GM12801 (cell line): ENCODE data around the gene LIN28B.

Source experiments
- TF ChIP-seq, protein P1 (sequence below): IDR thresholded peaks from one replicate; pipeline ENCODE4 v1.5.1; 2011; ENCODE audit warnings: control low read depth; ENCODE audit not compliant: insufficient read length; ENCODE audit errors: extremely low read depth

Gene LIN28B

DNA sequence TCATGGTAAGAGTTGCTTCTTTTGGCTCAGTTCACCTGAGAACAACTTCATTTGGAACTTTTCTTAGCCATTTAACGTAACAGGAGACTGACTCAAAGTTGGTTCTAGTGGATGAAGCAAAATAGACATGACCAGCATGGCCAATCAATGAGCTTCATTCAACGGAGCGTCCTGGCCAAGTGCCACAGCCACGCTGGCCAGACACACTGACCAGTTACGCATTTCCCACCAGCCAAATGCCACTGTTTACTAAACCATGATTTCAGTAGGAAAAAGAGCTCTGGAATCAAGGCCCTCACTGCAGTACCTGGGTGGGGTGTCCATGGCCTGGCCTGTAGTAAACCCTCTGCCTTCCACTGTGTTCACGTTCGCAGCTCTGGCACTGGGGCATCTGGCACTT lies 142.5 kb downstream of the LIN28B start:
- TF ChIP-seq, protein P1, sequence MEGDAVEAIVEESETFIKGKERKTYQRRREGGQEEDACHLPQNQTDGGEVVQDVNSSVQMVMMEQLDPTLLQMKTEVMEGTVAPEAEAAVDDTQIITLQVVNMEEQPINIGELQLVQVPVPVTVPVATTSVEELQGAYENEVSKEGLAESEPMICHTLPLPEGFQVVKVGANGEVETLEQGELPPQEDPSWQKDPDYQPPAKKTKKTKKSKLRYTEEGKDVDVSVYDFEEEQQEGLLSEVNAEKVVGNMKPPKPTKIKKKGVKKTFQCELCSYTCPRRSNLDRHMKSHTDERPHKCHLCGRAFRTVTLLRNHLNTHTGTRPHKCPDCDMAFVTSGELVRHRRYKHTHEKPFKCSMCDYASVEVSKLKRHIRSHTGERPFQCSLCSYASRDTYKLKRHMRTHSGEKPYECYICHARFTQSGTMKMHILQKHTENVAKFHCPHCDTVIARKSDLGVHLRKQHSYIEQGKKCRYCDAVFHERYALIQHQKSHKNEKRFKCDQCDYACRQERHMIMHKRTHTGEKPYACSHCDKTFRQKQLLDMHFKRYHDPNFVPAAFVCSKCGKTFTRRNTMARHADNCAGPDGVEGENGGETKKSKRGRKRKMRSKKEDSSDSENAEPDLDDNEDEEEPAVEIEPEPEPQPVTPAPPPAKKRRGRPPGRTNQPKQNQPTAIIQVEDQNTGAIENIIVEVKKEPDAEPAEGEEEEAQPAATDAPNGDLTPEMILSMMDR = no peak

DNA sequence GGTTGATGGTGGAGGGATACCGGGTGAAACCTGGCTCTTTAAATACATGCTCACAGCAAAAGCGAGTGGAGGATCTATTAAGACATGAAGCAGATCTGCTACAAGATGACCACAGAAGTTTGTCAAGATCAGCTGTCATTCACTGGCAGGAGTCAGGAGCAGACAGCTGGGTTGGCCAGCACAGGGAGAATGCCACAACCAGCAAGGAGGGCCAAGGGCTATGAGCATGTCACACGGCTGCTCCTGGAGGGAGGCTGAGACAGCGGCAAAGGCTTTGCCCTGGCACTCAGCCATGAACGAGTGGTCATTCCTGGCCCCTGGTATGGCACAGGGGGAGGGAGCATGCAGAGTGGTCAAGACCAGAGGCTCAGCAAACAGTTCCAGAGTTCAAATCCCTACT lies 145.3 kb downstream of the LIN28B start:
- TF ChIP-seq, protein P1 = no peak

DNA sequence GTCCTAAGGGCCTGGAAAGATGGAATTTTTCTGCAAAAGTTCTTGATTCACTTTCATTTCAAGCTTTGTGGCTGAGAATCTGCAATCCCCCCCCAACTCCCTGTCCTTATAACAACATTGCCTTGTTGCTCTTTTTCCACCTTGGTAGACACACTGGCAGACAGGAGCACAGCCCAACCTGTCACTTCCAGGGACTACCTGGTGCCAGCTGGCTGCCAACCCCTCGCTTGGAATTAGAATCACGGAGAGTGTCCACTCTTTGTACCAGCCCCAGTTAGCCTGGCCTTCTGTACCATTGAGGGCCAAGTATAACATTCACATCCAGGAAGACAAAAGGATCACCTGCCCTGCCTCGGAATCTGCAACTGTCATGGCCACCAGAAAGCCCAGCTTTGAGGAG lies 148.2 kb downstream of the LIN28B start:
- TF ChIP-seq, protein P1 = no peak

DNA sequence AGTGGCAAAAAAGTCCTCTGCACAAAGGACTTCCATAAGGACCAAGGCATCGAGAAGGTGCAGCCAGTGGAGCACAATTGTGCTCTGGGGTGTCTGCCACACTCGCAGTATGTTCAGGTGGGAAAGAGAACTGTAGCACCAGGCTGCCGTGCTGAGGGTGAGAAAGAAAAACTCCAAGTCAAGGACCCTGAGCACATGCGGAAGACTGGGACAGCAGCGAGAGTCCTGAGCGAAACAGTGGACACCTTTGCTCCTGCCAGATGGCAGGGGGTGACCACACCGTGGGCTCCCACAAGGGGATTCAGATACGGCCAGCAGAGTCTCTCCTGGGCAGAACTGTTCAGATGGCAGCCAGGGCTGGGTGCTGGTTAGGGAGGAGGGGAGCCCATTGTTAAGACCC lies 149.4 kb downstream of the LIN28B start:
- TF ChIP-seq, protein P1 = no peak

DNA sequence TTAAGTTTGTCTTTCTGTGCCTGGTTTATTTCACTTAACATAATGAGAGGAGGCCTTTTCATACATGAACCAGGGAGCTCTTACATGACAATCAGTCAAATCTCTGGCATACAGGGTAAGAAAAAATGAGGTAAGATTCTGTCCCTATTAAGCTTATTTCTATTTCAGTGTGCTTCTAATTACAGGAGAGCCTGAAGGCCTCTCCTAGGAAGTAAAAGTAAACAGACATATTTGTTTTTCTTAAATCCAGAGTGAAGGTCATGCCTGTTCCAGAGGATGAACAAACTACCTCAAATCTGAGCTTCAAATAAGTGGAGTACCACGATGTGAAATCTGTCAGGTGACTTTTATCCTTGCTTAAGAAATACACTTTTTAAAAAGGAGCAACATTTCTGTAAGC lies 150.3 kb downstream of the LIN28B start:
- TF ChIP-seq, protein P1 = no peak

DNA sequence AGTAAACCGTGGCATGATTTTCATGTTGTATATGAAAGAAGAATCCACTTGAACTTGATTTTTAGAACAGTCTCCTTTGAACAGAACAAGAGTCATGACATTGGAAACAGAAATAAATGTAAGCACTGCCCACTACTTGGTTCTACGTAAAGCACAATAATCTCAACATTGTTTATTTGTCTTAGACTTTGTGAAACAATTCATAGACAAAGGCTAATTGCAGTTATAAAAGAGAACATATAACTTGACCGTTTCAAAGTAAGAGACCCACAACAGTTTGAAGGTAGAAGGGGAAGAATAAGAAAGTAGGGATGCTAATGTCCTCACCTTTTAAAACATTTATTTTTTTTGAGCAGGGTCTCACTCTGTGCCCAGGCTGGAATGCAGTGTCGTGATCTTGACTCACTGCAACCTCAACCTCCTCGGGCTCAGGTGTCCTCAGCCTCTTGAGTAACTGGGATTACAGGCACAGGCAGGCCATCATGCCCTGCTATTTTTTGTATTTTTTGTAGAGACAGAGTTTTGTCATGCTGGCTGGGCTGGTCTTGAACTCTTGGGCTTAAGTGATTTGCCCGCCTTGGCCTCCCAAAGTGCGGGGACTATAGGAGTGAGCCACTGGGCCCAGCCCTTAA lies 151.8 kb downstream of the LIN28B start:
- TF ChIP-seq, protein P1 = no peak

DNA sequence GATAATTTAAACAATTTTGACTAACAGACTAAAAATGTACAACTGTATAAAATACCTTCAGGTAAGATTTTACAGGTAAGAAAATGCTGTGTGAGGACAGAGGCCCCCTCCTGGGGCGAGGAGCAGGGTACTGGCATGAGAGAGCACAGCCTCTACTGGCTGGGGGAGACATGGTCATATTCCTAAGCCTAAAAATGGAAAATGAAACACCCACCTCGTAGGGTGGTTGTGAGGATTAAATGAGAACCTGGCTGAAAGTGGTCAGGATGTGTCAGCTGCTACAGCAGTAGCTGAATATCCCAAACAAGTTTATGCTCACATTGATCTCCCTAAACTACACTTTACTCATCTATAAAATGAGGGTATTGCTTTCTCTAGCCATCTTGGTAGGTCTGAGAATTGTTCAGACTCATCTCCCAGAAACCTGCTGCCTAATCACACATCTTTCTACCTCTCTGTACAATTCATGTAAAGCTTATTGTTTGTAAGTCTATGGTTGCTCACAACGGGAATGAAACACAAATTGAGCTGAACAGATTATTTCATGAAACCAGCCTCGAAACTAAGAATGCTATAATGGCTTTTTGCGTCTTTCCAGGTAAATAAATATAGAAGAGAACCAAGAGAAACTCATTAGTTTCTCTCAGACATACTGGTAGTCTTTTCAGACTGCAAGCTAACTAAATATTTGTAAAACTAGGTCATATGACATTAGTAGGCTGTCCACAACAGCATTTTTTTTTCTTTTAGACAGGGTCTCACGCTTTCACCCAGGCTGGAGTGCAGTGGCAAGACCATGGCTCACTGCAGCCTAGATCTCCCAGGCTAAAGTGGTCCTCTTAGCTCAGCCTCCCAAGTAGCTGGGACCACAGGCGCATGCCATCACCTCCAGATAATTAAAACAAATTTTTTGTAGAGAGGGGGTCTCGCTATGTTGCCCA lies 153.3 kb downstream of the LIN28B start:
- TF ChIP-seq, protein P1 = no peak
